Subcutaneous adipose tissue (tissue), 4 donors: ENCODE data around the gene DBNDD2. TPM values are rescaled to one million over a fixed set of nuclear protein-coding genes. Genes with fewer than 3 reads are reported as not detected.

Experiments used
- CTCF ChIP-seq: fragments of 450-650 bp; IDR thresholded peaks from one replicate; pipeline ENCODE4 v1.5.1; 2016; ENCODE audit warnings: low read depth, mild to moderate bottlenecking, control low read depth, antibody characterized with exemption, moderate library complexity
- small RNA-seq: library from RNA; depleted of rRNA; stranded (forward); fragments of <200 nt; gene quantifications from one replicate; pipeline ENCODE3, GENCODE V24; 2016
- total RNA-seq, 4 donors: library from RNA; depleted of rRNA; stranded (reverse); fragments of >200 nt; gene quantifications; one replicate each; pipeline ENCODE4 v1.1.0, GENCODE V29; 2016

The DBNDD2 gene
- total RNA-seq, 4 donors from 2014 or later, result 20.5 to 42.3 (median 24.3) TPM

GRCh38 chr20:45452772-45453691, 44.9 kb downstream of the DBNDD2 start:
- TF ChIP-seq CTCF, result no peak

GRCh38 chr20:45456632-45457031, 48.5 kb downstream of the DBNDD2 start:
- TF ChIP-seq CTCF, result no peak

- no peak for TF ChIP-seq CTCF
Observed at GRCh38 chr20:45459606-45460005, 51.5 kb downstream of the DBNDD2 start.

Small RNA genes within 50 kb of the gene (small RNA-seq; reads per million reads assigned to genes)
- not detected for gene MIR6812

Other genes starting within 250 kb of the DBNDD2 start
- gene PI3, start 233.4 kb upstream of the DBNDD2 start, total RNA-seq, result not detected
- not detected for gene SEMG1, start 201.3 kb upstream of the DBNDD2 start, total RNA-seq
- not detected for gene SEMG2, start 186.9 kb upstream of the DBNDD2 start, total RNA-seq
- 10 to 100 TPM in 3 of 4 donors, 1 to 10 TPM in 1; 7.0 to 52.3 (median 22.9) TPM for gene SLPI, start 153.7 kb upstream of the DBNDD2 start, total RNA-seq
- gene RBPJL, start 101.4 kb upstream of the DBNDD2 start, total RNA-seq, result not detected
- under 1 TPM in 2 of 4 donors, not detected in 2; 0.34 to 0.44 TPM for gene MATN4, start 100.0 kb upstream of the DBNDD2 start, total RNA-seq
- 10 to 100 TPM; 37.4 to 65.4 (median 40.9) TPM for gene SDC4, start 59.9 kb upstream of the DBNDD2 start, total RNA-seq
- 10 to 100 TPM; 24.3 to 34.8 (median 31.4) TPM for gene SYS1, start 45.1 kb upstream of the DBNDD2 start, total RNA-seq
- under 1 TPM in 1 of 4 donors, not detected in 3; 0.57 TPM for gene TP53TG5, start 30.0 kb upstream of the DBNDD2 start, total RNA-seq
- gene PIGT, start 7.9 kb downstream of the DBNDD2 start, total RNA-seq, result 10 to 100 TPM; 49.5 to 94.0 (median 79.9) TPM
- gene WFDC2, start 61.5 kb downstream of the DBNDD2 start, total RNA-seq, result 1 to 10 TPM in 1 of 4 donors, not detected in 3; 2.6 TPM
- not detected for gene SPINT3, start 107.3 kb downstream of the DBNDD2 start, total RNA-seq
- not detected for gene WFDC6, start 131.2 kb downstream of the DBNDD2 start, total RNA-seq
- not detected for gene EPPIN, start 139.1 kb downstream of the DBNDD2 start, total RNA-seq
- not detected for gene WFDC8, start 171.0 kb downstream of the DBNDD2 start, total RNA-seq
- gene WFDC10A, start 221.4 kb downstream of the DBNDD2 start, total RNA-seq, result not detected
- not detected for gene WFDC9, start 223.0 kb downstream of the DBNDD2 start, total RNA-seq